SK-N-SH (cell line): ENCODE data around the gene MRGPRG. TPM values are rescaled to one million over a fixed set of nuclear protein-coding genes. Genes with fewer than 3 reads are reported as not detected.

ENCODE experiments used
- CTCF ChIA-PET: fragments of 300-600, 350-600 bp; formaldehyde crosslinking; extraction: SDS; loops from one replicate; lab custom pipeline; 2021; lab: Yijun Ruan, JAX
- POLR2A ChIA-PET: fragments of 350-600 bp; sonication (Branson Sonifier 250); formaldehyde crosslinking; extraction: SDS; loops from one replicate; lab custom pipeline; 2020; ENCODE audit warnings: antibody characterized with exemption, inconsistent platforms; lab: Yijun Ruan, JAX
- DNase-seq: peaks from one replicate; pipeline ENCODE4 v3.0.0; 2012
- H2AFZ ChIP-seq: fragments of 200-600 bp; sonication (generic); 2 replicates; pipeline ENCODE4 v1.8.1; 2016; ENCODE audit warnings: antibody characterized with exemption, mild to moderate bottlenecking, low read depth
- H3F3A ChIP-seq: fragments of 200-600 bp; sonication (generic); replicated peaks from 2 replicates; pipeline ENCODE3; 2016; ENCODE audit warnings: antibody characterized with exemption, mild to moderate bottlenecking; ENCODE audit not compliant: insufficient read depth
- H3K27ac ChIP-seq, 2 experiments: fragments of 200-500 bp in 1 of 2; fragments of 200-600 bp in 1 of 2; sonication (Bioruptor generic) in 1 of 2; sonication (generic), shearing (Covaris generic) in 1 of 2; 2 replicates each; pipeline versions ENCODE4 v1.5.1 to v1.6.1; 2014 to 2016; ENCODE audit warnings: low read depth in 2 of 2, inconsistent platforms in 1 of 2, low read length in 1 of 2, mild to moderate bottlenecking in 1 of 2, mixed read lengths in 1 of 2
- H3K27me3 ChIP-seq: fragments of 200-600 bp; sonication (generic), shearing (Covaris generic); 2 replicates; pipeline ENCODE4 v1.6.1; 2016; ENCODE audit warnings: mixed run types; ENCODE audit not compliant: insufficient read depth
- H3K36me3 ChIP-seq, 2 experiments: fragments of 200-500 bp in 1 of 2; fragments of 200-600 bp in 1 of 2; sonication (Bioruptor generic) in 1 of 2; sonication (generic) in 1 of 2; replicated peaks in 1 of 2; 2 replicates each; pipeline versions ENCODE3 to v1.5.1; 2014 to 2016; ENCODE audit warnings: low read length in 1 of 2, mild to moderate bottlenecking in 1 of 2; ENCODE audit not compliant: insufficient read depth in 2 of 2, control insufficient read depth in 1 of 2
- H3K4me1 ChIP-seq, 2 experiments: fragments of 200-500 bp in 1 of 2; fragments of 200-600 bp in 1 of 2; sonication (Bioruptor generic) in 1 of 2; sonication (generic), shearing (Covaris generic) in 1 of 2; 2 replicates each; pipeline versions ENCODE4 v1.5.1 to v1.6.1; 2014 to 2016; ENCODE audit warnings: low read depth in 1 of 2, low read length in 1 of 2, mixed run types in 1 of 2; ENCODE audit not compliant: insufficient read depth in 2 of 2, control insufficient read depth in 1 of 2
- H3K4me2 ChIP-seq: fragments of 200-600 bp; sonication (generic), shearing (Covaris generic); 2 replicates; pipeline ENCODE4 v1.6.1; 2017; ENCODE audit warnings: mixed run types
- H3K4me3 ChIP-seq, 2 experiments: fragments of 200-500 bp in 1 of 2; fragments of 200-600 bp in 1 of 2; sonication (Bioruptor generic) in 1 of 2; sonication (generic), shearing (Covaris generic) in 1 of 2; 2 replicates each; pipeline versions ENCODE4 v1.5.1 to v1.8.1; 2014 to 2016; ENCODE audit warnings: low read depth in 2 of 2, inconsistent platforms in 1 of 2, low read length in 1 of 2, mild to moderate bottlenecking in 1 of 2, mixed read lengths in 1 of 2, moderate library complexity in 1 of 2
- H3K79me2 ChIP-seq: fragments of 200-600 bp; sonication (generic); 2 replicates; pipeline ENCODE4 v1.8.1; 2017; ENCODE audit warnings: mild to moderate bottlenecking; ENCODE audit not compliant: insufficient read depth
- H3K9ac ChIP-seq: fragments of 200-600 bp; sonication (generic); 2 replicates; pipeline ENCODE4 v1.6.1; 2017; ENCODE audit warnings: mixed run types
- H3K9me2 ChIP-seq: fragments of 200-600 bp; sonication (generic); 2 replicates; pipeline ENCODE4 v1.6.1; 2017; ENCODE audit warnings: mixed run types
- H3K9me3 ChIP-seq: fragments of 200-600 bp; sonication (generic); 2 replicates; pipeline ENCODE4 v1.6.1; 2017; ENCODE audit warnings: mixed run types, mild to moderate bottlenecking, moderate library complexity
- H4K20me1 ChIP-seq: fragments of 200-600 bp; sonication (generic); 2 replicates; pipeline ENCODE4 v1.6.1; 2017; ENCODE audit warnings: mild to moderate bottlenecking, mixed run types; ENCODE audit not compliant: insufficient read depth
- EP300 ChIP-seq, 2 experiments: IDR thresholded peaks; 2 replicates each; pipeline versions ENCODE4 v1.4.0 to v1.6.1; 2012; ENCODE audit warnings: borderline replicate concordance in 1 of 2, low read depth in 1 of 2, low read length in 1 of 2
- EZH2phosphoT487 ChIP-seq: fragments of 200-600 bp; sonication (generic); IDR thresholded peaks from 2 replicates; pipeline ENCODE4 v1.6.1; 2017; ENCODE audit warnings: low read depth, mixed run types, mild to moderate bottlenecking, antibody characterized with exemption, moderate library complexity, borderline replicate concordance
- FOXJ3 ChIP-seq: sonication (generic); formaldehyde crosslinking; IDR thresholded peaks from 2 replicates; pipeline ENCODE4 v1.5.1; 2020; ENCODE audit warnings: mild to moderate bottlenecking, missing genetic modification reagents
- FOXM1 ChIP-seq: IDR thresholded peaks from 2 replicates; pipeline ENCODE4 v1.4.0; 2012; ENCODE audit warnings: low read depth, mild to moderate bottlenecking
- GATA2 ChIP-seq: sonication (generic); formaldehyde crosslinking; IDR thresholded peaks from 2 replicates; pipeline ENCODE4 v1.5.0; 2020; ENCODE audit warnings: mild to moderate bottlenecking, missing genetic modification reagents
- MXI1 ChIP-seq: IDR thresholded peaks from 2 replicates; pipeline ENCODE4 v1.6.1; 2012; ENCODE audit warnings: mild to moderate bottlenecking, low read depth, low read length, improper control_type of control experiment
- NFIC ChIP-seq: IDR thresholded peaks from 2 replicates; pipeline ENCODE4 v1.4.0; 2012; ENCODE audit warnings: borderline replicate concordance
- RAD21 ChIP-seq: IDR thresholded peaks from 2 replicates; pipeline ENCODE4 v1.6.1; 2012; ENCODE audit warnings: mild to moderate bottlenecking, low read length
- RCOR1 ChIP-seq: fragments of 150-350 bp; IDR thresholded peaks from 2 replicates; pipeline ENCODE4 v1.6.1; 2017; ENCODE audit warnings: antibody characterized with exemption, low read length
- RFX5 ChIP-seq: IDR thresholded peaks from 2 replicates; pipeline ENCODE4 v1.6.1; 2012; ENCODE audit warnings: mild to moderate bottlenecking, improper control_type of control experiment, low read length
- SIN3A ChIP-seq: IDR thresholded peaks from 2 replicates; pipeline ENCODE4 v1.6.1; 2012; ENCODE audit warnings: low read depth, mild to moderate bottlenecking, low read length, moderate library complexity, borderline replicate concordance
- SMC3 ChIP-seq: IDR thresholded peaks from 2 replicates; pipeline ENCODE4 v1.6.1; 2012; ENCODE audit warnings: low read depth, low read length, improper control_type of control experiment
- WGBS: methylation state at CpG from one replicate; pipeline ENCODE4 v1.1.6; 2017; ENCODE audit warnings: low lambda C conversion rate; 5-methylcytosine and 5-hydroxymethylcytosine counted together
- polyA plus RNA-seq, 3 experiments: library from polyadenylated mRNA; depleted of rRNA; stranded (reverse); fragments of >200 nt; gene quantifications; 2 replicates each; pipeline ENCODE4 v1.2.3, GENCODE V29; 2012
- TF ChIP-seq, protein P1 (sequence below): IDR thresholded peaks from 2 replicates; pipeline ENCODE4 v1.4.0; 2012; ENCODE audit warnings: low read depth
- TF ChIP-seq, protein P2 (sequence below): IDR thresholded peaks from 2 replicates; pipeline ENCODE4 v1.4.0; 2012; ENCODE audit warnings: low read depth, borderline replicate concordance
- TF ChIP-seq, protein P3 (sequence below): fragments of 150-350 bp; IDR thresholded peaks from 2 replicates; pipeline ENCODE4 v1.6.1; 2016; ENCODE audit warnings: mild to moderate bottlenecking, low read depth, low read length
- TF ChIP-seq, protein P4 (sequence below): IDR thresholded peaks from 2 replicates; pipeline ENCODE4; 2012

MRGPRG gene
- polyA plus RNA-seq, 1 of the 3 experiments (the other 2 are of a cell fraction) = not detected

DNA sequence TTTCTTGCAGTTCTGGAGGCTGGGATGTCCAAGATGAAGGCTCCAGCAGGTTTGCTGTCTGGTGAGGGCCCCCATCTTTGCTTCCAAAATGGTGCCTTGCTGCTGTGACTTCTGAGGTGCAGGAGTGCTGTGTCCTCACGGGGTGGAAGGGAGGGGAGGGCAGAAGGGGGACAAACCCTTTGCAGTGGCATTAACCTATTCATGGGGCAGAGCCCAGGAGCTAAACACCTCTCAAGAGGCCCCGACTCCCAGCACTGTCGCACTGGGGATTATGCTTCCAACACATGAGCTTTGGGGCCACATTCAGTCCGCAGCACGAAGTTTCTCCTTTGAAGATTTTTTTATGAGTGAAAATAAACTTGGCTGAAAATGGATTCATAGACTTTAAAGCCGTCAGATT is 28.0 kb downstream of the MRGPRG start (continued):
- TF ChIP-seq RCOR1 (no peak), FOXJ3 (no peak)
- TF ChIP-seq, protein P1, sequence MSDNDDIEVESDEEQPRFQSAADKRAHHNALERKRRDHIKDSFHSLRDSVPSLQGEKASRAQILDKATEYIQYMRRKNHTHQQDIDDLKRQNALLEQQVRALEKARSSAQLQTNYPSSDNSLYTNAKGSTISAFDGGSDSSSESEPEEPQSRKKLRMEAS = no peak
- TF ChIP-seq, protein P2, sequence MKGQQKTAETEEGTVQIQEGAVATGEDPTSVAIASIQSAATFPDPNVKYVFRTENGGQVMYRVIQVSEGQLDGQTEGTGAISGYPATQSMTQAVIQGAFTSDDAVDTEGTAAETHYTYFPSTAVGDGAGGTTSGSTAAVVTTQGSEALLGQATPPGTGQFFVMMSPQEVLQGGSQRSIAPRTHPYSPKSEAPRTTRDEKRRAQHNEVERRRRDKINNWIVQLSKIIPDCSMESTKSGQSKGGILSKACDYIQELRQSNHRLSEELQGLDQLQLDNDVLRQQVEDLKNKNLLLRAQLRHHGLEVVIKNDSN = no peak

DNA sequence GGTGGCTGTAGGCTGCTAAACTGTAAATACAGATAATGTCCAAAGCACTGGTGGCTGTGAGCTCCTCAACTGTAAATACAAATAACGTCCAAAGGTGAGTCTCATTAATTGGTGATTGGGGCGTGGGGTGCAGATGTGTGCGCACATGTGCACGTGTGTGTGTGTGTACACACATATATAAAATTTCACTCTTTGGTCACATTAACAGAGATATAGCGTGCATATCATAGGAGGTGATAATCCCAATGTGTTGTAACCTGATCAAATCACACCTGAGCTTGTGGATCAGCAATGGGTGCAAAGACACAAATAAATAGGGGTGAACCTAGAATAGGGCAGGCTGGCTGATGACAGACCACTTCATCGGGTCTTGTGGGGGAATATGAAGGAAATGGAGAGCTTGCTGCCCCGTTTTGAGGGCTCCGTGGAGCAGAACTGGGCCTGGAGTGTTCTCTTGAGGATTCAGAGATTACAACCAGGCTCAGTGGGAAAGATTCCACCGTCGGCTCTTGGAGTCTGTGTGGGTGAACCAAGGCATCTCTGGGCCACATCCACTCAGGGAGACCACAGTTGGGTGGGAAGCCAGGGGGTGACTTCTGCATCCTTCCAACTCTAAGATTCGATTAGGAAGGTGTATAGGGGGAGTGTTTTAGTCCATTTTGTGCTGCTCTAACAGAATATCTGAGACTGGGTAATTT is 28.6 kb downstream of the MRGPRG start:
- Histone ChIP-seq H3K9me2 (no peaks in the 10 kb centered on the region), H3K27ac (no peak overlapping the region)
- TF ChIP-seq, protein P3, sequence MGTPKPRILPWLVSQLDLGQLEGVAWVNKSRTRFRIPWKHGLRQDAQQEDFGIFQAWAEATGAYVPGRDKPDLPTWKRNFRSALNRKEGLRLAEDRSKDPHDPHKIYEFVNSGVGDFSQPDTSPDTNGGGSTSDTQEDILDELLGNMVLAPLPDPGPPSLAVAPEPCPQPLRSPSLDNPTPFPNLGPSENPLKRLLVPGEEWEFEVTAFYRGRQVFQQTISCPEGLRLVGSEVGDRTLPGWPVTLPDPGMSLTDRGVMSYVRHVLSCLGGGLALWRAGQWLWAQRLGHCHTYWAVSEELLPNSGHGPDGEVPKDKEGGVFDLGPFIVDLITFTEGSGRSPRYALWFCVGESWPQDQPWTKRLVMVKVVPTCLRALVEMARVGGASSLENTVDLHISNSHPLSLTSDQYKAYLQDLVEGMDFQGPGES = no peak
- TF ChIP-seq SIN3A (no peak), SMC3 (no peak), RCOR1 (no peak), FOXM1 (no peak), RFX5 (no peak), RAD21 (no peak), NFIC (no peak), EP300 (IDR thresholded peaks at IDR 0.05; ENCODE audit: borderline replicate concordance in 1 of 2, low read depth in 1 of 2, low read length in 1 of 2) (no peak), MXI1 (no peak), EZH2phosphoT487 (no peak), GATA2 (no peak)
- TF ChIP-seq, protein P4, sequence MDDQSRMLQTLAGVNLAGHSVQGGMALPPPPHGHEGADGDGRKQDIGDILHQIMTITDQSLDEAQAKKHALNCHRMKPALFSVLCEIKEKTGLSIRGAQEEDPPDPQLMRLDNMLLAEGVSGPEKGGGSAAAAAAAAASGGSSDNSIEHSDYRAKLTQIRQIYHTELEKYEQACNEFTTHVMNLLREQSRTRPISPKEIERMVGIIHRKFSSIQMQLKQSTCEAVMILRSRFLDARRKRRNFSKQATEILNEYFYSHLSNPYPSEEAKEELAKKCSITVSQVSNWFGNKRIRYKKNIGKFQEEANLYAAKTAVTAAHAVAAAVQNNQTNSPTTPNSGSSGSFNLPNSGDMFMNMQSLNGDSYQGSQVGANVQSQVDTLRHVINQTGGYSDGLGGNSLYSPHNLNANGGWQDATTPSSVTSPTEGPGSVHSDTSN = no peak
- TF ChIP-seq, all 33 proteins: peak for 0
- H2AFZ ChIP-seq = no peak overlapping the region
- ChIA-PET CTCF (interaction anchor here (1.5 kb wide), 1 partner anchor 153 kb away, joined by 4 read pairs; no protein-coding TSS in a partner anchor), POLR2A (no interaction called here)
- H3K27me3 ChIP-seq = no peaks in the 10 kb centered on the region
- no peaks in the 10 kb centered on the region for H3K9me3 ChIP-seq
- H3K4me2 ChIP-seq = no peak overlapping the region
- H3K9ac ChIP-seq = no peak overlapping the region
- H3K79me2 ChIP-seq = no peaks in the 10 kb centered on the region
- 59% methylated on average over 9 of the region's 11 CpGs for WGBS
- no peaks in the 10 kb centered on the region for H3K36me3 ChIP-seq
- no peaks in the 10 kb centered on the region for H3K4me1 ChIP-seq
- DNase-seq = no peak
- H4K20me1 ChIP-seq = no peaks in the 10 kb centered on the region
- H3F3A ChIP-seq = no peaks in the 10 kb centered on the region
- H3K4me3 ChIP-seq = no peak overlapping the region
